ENCODE measurements around the gene TTC38. TPM values are rescaled to one million over a fixed set of nuclear protein-coding genes. Genes with fewer than 3 reads are reported as not detected.

The TTC38 gene
- total RNA-seq, 1 donor from 2014 or later = 55.3 TPM

GRCh38 chr22:46234969-46235368 lies 32.8 kb upstream of the TTC38 start:
- Histone ChIP-seq H3K27ac (no peak overlapping the region), H3K4me1 (peaks cover 3 to 8% of the 10 kb centered on the region in 2 donors), H3K27me3 (no peaks in the 10 kb centered on the region), H3K4me3 (no peak overlapping the region), H3K9me3 (no peaks in the 10 kb centered on the region), H3K36me3 (peaks cover 8 to 52% of the 10 kb centered on the region in 2 donors)
- DNase-seq (ENCODE audit: low spot score in 2 of 2) = no peak
- intact Hi-C loops (cut with DNase I) = no loop called here
- TF ChIP-seq CTCF (IDR thresholded peaks at IDR 0.05) = no peak

- intact Hi-C loops (cut with DNase I) = no loop called here
- no peak overlapping the region for H3K27ac ChIP-seq
Measured at GRCh38 chr22:46237453-46238124, 30.2 kb upstream of the TTC38 start.

GRCh38 chr22:46238541-46238940 lies 29.3 kb upstream of the TTC38 start:
- Histone ChIP-seq H3K4me3 (no peak overlapping the region), H3K36me3 (peaks cover 10 to 52% of the 10 kb centered on the region in 2 donors), H3K27ac (no peak overlapping the region), H3K9me3 (no peaks in the 10 kb centered on the region), H3K4me1 (peaks cover 0 to 2% of the 10 kb centered on the region in 2 donors), H3K27me3 (no peaks in the 10 kb centered on the region)
- no peak for TF ChIP-seq CTCF (IDR thresholded peaks at IDR 0.05)
- no peak for DNase-seq (ENCODE audit: low spot score in 2 of 2)
- intact Hi-C loops (cut with DNase I) = no loop called here

More at GRCh38 chr22:46237453-46238124, 30.2 kb upstream of the TTC38 start:
- no peaks in the 10 kb centered on the region for H3K27me3 ChIP-seq
- H3K4me1 ChIP-seq = peaks cover 3 to 8% of the 10 kb centered on the region in 2 donors
- H3K4me3 ChIP-seq = no peak overlapping the region
- DNase-seq (ENCODE audit: low spot score in 2 of 2) = no peak
- H3K9me3 ChIP-seq = no peaks in the 10 kb centered on the region
- no peak for TF ChIP-seq CTCF (IDR thresholded peaks at IDR 0.05)
- peaks cover 10 to 48% of the 10 kb centered on the region in 2 donors for H3K36me3 ChIP-seq

- Histone ChIP-seq H3K27ac (no peak overlapping the region), H3K27me3 (no peaks in the 10 kb centered on the region), H3K4me3 (no peak overlapping the region), H3K9me3 (no peaks in the 10 kb centered on the region), H3K36me3 (peaks cover 18 to 52% of the 10 kb centered on the region in 2 donors), H3K4me1 (no peaks in the 10 kb centered on the region)
- DNase-seq (ENCODE audit: low spot score in 2 of 2) = no peak
- intact Hi-C loops (cut with DNase I) = no loop called here
- no peak for TF ChIP-seq CTCF (IDR thresholded peaks at IDR 0.05)
Measured at GRCh38 chr22:46239261-46240048, 28.4 kb upstream of the TTC38 start.

- Histone ChIP-seq H3K9me3 (no peaks in the 10 kb centered on the region), H3K4me1 (no peaks in the 10 kb centered on the region), H3K27me3 (no peaks in the 10 kb centered on the region), H3K27ac (no peak overlapping the region), H3K4me3 (no peak overlapping the region), H3K36me3 (peaks cover 20 to 58% of the 10 kb centered on the region in 2 donors)
- TF ChIP-seq CTCF (IDR thresholded peaks at IDR 0.05) = no peak
- DNase-seq (ENCODE audit: low spot score in 2 of 2) = no peak
- intact Hi-C loops (cut with DNase I) = no loop called here
Measured at GRCh38 chr22:46240073-46240472, 27.7 kb upstream of the TTC38 start.

All from ascending aorta (tissue), 2 donors.